Measurements from ENCODE around the gene KRT85.
A peak's percentile ranks its signal among the peaks of the same experiment; 100 is the strongest.

KRT85 gene

GRCh38 chr12:52335598-52336262, 31.6 kb downstream of the KRT85 start:
- Histone ChIP-seq H2AFZ (no peak overlapping the region), H3K79me2 (no peaks in the 10 kb centered on the region), H3K27ac (no peak overlapping the region), H3K4me1 (peaks cover 20% of the 10 kb centered on the region), H3K4me2 (ENCODE audit: low read length) (no peak overlapping the region), H3K27me3 (ENCODE audit: control insufficient read depth, insufficient read depth, low read length) (no peaks in the 10 kb centered on the region), H3K9ac (no peak overlapping the region), H3K36me3 (ENCODE audit: control insufficient read depth, insufficient read depth, low read length) (no peaks in the 10 kb centered on the region), H3K9me3 (ENCODE audit: control insufficient read depth, low read length) (no peaks in the 10 kb centered on the region), H3K4me3 (ENCODE audit: low read depth, low read length) (no peak overlapping the region)
- TF ChIP-seq CTCF (IDR thresholded peaks at IDR 0.05) = no peak

- no peak overlapping the region for H3K4me3 ChIP-seq (ENCODE audit: low read depth, low read length)
- H3K9me3 ChIP-seq (ENCODE audit: control insufficient read depth, low read length) = no peaks in the 10 kb centered on the region
- H3K4me2 ChIP-seq (ENCODE audit: low read length) = no peak overlapping the region
- H3K9ac ChIP-seq = no peak overlapping the region
- H3K36me3 ChIP-seq (ENCODE audit: control insufficient read depth, insufficient read depth, low read length) = no peaks in the 10 kb centered on the region
- no peak for TF ChIP-seq CTCF (IDR thresholded peaks at IDR 0.05)
- H3K4me1 ChIP-seq = peaks cover 20% of the 10 kb centered on the region
- H3K79me2 ChIP-seq = no peaks in the 10 kb centered on the region
- H2AFZ ChIP-seq = no peak overlapping the region
- no peaks in the 10 kb centered on the region for H3K27me3 ChIP-seq (ENCODE audit: control insufficient read depth, insufficient read depth, low read length)
- no peak overlapping the region for H3K27ac ChIP-seq
These were observed 33.1 kb downstream of the KRT85 start for GRCh38 chr12:52334185-52334584.

GRCh38 chr12:52333321-52333720, 34.0 kb downstream of the KRT85 start:
- Histone ChIP-seq H3K4me3 (ENCODE audit: low read depth, low read length) (no peak overlapping the region), H2AFZ (no peak overlapping the region), H3K79me2 (no peaks in the 10 kb centered on the region), H3K27ac (no peak overlapping the region), H3K4me1 (peaks cover 20% of the 10 kb centered on the region), H3K9ac (no peak overlapping the region), H3K36me3 (ENCODE audit: control insufficient read depth, insufficient read depth, low read length) (no peaks in the 10 kb centered on the region), H3K4me2 (ENCODE audit: low read length) (peak overlapping the region; percentile 45), H3K9me3 (ENCODE audit: control insufficient read depth, low read length) (no peaks in the 10 kb centered on the region), H3K27me3 (ENCODE audit: control insufficient read depth, insufficient read depth, low read length) (no peaks in the 10 kb centered on the region)
- TF ChIP-seq CTCF (IDR thresholded peaks at IDR 0.05) = no peak

- Histone ChIP-seq H3K4me2 (ENCODE audit: low read length) (no peak overlapping the region), H3K9ac (no peak overlapping the region), H3K27me3 (ENCODE audit: control insufficient read depth, insufficient read depth, low read length) (no peaks in the 10 kb centered on the region), H3K9me3 (ENCODE audit: control insufficient read depth, low read length) (no peaks in the 10 kb centered on the region), H3K27ac (no peak overlapping the region), H3K36me3 (ENCODE audit: control insufficient read depth, insufficient read depth, low read length) (no peaks in the 10 kb centered on the region), H3K4me3 (ENCODE audit: low read depth, low read length) (no peak overlapping the region), H3K79me2 (no peaks in the 10 kb centered on the region), H2AFZ (no peak overlapping the region), H3K4me1 (peaks cover 20% of the 10 kb centered on the region)
- no peak for TF ChIP-seq CTCF (IDR thresholded peaks at IDR 0.05)
These were observed 34.9 kb downstream of the KRT85 start for GRCh38 chr12:52332381-52332780.

GRCh38 chr12:52331833-52332232, 35.4 kb downstream of the KRT85 start:
- H3K27me3 ChIP-seq (ENCODE audit: control insufficient read depth, insufficient read depth, low read length) = no peaks in the 10 kb centered on the region
- H3K4me2 ChIP-seq (ENCODE audit: low read length) = no peak overlapping the region
- H2AFZ ChIP-seq = no peak overlapping the region
- H3K4me3 ChIP-seq (ENCODE audit: low read depth, low read length) = no peak overlapping the region
- no peaks in the 10 kb centered on the region for H3K79me2 ChIP-seq
- no peak overlapping the region for H3K9ac ChIP-seq
- H3K9me3 ChIP-seq (ENCODE audit: control insufficient read depth, low read length) = no peaks in the 10 kb centered on the region
- H3K4me1 ChIP-seq = peaks cover 20% of the 10 kb centered on the region
- no peak for TF ChIP-seq CTCF (IDR thresholded peaks at IDR 0.05)
- H3K36me3 ChIP-seq (ENCODE audit: control insufficient read depth, insufficient read depth, low read length) = no peaks in the 10 kb centered on the region
- no peak overlapping the region for H3K27ac ChIP-seq
